ENCODE measurements around the gene FAM43B.

- no peak for TF ChIP-seq POLR2A (IDR thresholded peaks at IDR 0.05)
- no peak for TF ChIP-seq CTCF (IDR thresholded peaks at IDR 0.05)
Observed at GRCh38 chr1:20588634-20589225, 36.4 kb downstream of the FAM43B start, which contains the start of gene CDA.
